HL-60 (cell line): ENCODE data around the gene LRRC42.

Experiments
- DNase-seq, 2 experiments: peaks; one replicate each; pipeline ENCODE4 v3.0.0-alpha.2; 2010 to 2020; ENCODE audit warnings: low read depth in 1 of 2, low spot score in 1 of 2
- H3K27ac ChIP-seq: fragments of 250-450 bp; sonication (Bioruptor Pico); replicated peaks from 2 replicates; pipeline ENCODE4 v1.5.1; 2020; ENCODE audit warnings: mild to moderate bottlenecking, moderate library complexity
- H3K27me3 ChIP-seq: fragments of 250-450 bp; sonication (Bioruptor Pico); 2 replicates; pipeline ENCODE4 v1.5.1; 2021; ENCODE audit warnings: mild to moderate bottlenecking, moderate library complexity; ENCODE audit not compliant: insufficient read depth, poor library complexity, severe bottlenecking
- H3K4me3 ChIP-seq: replicated peaks from 2 replicates; pipeline ENCODE4 v1.5.1; 2011; ENCODE audit warnings: mild to moderate bottlenecking, control low read depth, low read length; ENCODE audit not compliant: insufficient read depth
- CTCF ChIP-seq: IDR thresholded peaks from one replicate; pipeline ENCODE4 v1.5.1; 2011; ENCODE audit warnings: low read length, control low read depth, inconsistent platforms; ENCODE audit not compliant: insufficient read depth
- GABPA ChIP-seq: IDR thresholded peaks from 2 replicates; pipeline ENCODE4 v1.6.1; 2012; ENCODE audit warnings: low read depth
- POLR2AphosphoS5 ChIP-seq: IDR thresholded peaks from 2 replicates; pipeline ENCODE4 v1.6.1; 2012; ENCODE audit warnings: low read depth
- SPI1 ChIP-seq: IDR thresholded peaks from 2 replicates; pipeline ENCODE4 v1.6.1; 2012; ENCODE audit warnings: low read depth, mild to moderate bottlenecking, borderline replicate concordance
- TF ChIP-seq, protein P1 (sequence below): IDR thresholded peaks from 2 replicates; pipeline ENCODE4 v1.6.1; 2012; ENCODE audit warnings: low read depth; ENCODE audit not compliant: insufficient replicate concordance

Gene LRRC42

DNA sequence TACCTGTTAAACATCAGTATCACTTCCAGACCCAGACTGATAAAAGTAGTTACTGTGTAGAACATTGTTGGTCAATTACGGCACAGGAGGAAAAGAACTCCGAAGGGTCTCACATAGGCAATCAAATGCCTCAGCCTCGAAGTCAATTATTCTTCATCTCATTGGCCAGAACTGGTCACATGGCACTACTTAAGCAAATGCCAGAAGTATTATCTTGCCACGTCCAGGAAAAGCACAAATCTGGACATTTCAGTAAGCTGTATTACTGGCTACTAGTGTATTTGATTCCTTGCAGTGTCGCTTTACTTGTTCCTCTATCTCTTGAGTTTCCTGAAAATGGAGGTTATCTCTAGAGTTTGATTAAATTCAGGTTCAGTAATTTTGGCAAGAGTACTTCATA, 27.8 kb upstream of the LRRC42 start:
- Histone ChIP-seq H3K27ac (no peak overlapping the region), H3K27me3 (no peaks in the 10 kb centered on the region), H3K4me3 (no peak overlapping the region)
- TF ChIP-seq GABPA (no peak), SPI1 (no peak), CTCF (no peak), POLR2AphosphoS5 (no peak)
- TF ChIP-seq, protein P1, sequence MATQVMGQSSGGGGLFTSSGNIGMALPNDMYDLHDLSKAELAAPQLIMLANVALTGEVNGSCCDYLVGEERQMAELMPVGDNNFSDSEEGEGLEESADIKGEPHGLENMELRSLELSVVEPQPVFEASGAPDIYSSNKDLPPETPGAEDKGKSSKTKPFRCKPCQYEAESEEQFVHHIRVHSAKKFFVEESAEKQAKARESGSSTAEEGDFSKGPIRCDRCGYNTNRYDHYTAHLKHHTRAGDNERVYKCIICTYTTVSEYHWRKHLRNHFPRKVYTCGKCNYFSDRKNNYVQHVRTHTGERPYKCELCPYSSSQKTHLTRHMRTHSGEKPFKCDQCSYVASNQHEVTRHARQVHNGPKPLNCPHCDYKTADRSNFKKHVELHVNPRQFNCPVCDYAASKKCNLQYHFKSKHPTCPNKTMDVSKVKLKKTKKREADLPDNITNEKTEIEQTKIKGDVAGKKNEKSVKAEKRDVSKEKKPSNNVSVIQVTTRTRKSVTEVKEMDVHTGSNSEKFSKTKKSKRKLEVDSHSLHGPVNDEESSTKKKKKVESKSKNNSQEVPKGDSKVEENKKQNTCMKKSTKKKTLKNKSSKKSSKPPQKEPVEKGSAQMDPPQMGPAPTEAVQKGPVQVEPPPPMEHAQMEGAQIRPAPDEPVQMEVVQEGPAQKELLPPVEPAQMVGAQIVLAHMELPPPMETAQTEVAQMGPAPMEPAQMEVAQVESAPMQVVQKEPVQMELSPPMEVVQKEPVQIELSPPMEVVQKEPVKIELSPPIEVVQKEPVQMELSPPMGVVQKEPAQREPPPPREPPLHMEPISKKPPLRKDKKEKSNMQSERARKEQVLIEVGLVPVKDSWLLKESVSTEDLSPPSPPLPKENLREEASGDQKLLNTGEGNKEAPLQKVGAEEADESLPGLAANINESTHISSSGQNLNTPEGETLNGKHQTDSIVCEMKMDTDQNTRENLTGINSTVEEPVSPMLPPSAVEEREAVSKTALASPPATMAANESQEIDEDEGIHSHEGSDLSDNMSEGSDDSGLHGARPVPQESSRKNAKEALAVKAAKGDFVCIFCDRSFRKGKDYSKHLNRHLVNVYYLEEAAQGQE, result no peak
- no peak for DNase-seq

DNA sequence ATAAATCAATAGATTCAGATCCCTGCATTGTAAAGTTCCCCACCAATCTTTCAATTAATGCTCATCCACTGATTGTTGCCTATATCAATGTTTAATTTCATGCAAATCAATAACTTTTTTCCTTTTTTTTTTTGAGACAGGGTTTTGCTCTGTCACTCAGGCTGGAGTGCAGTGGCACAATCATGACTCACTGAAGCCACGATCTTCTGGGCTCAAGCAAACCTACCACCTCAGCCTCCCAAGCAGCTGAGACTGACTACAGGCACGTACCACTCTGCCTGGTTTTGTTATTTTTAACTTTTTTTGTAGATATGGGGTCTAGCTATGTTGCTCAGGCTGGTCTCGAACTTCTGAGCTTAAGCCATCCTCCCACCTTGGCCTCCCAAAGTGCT, 26.5 kb upstream of the LRRC42 start:
- no peak overlapping the region for H3K27ac ChIP-seq
- DNase-seq, result no peak
- no peak overlapping the region for H3K4me3 ChIP-seq
- TF ChIP-seq GABPA (no peak), CTCF (no peak), POLR2AphosphoS5 (no peak), SPI1 (no peak)
- TF ChIP-seq, protein P1, result no peak
- no peaks in the 10 kb centered on the region for H3K27me3 ChIP-seq

DNA sequence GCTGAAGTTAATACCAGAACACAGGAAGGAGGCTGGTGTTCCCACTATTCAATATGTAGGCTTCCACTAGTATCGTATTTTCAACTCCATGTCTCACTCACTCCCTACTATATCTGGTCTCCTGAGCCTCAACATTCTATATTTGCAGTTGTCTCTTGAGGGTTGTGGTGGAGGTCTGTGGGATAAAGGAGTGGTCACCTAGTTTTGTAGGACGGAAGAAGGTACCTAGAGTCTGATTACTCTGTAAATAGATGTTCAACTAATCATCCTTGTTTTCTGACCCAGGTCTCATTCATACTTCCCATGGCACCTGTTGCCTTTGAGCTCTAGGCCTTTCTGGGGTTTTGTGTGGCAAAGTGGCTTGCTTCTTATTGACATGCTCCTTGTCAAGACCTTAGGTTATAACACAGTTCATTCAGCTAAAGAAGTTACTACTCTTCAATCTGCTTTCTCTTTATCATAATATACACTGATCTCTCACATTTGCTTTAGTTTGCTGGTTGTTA, 18.7 kb upstream of the LRRC42 start:
- H3K27ac ChIP-seq, result no peak overlapping the region
- H3K27me3 ChIP-seq, result no peaks in the 10 kb centered on the region
- TF ChIP-seq, protein P1, result no peak
- TF ChIP-seq SPI1, result no peak
- TF ChIP-seq CTCF, result no peak
- TF ChIP-seq GABPA, result no peak
- no peak for TF ChIP-seq POLR2AphosphoS5
- no peak overlapping the region for H3K4me3 ChIP-seq
- no peak for DNase-seq
